K562 (cell line): ENCODE data around the gene CAPN13. TPM values are rescaled to one million over a fixed set of nuclear protein-coding genes. Genes with fewer than 3 reads are reported as not detected.
A peak's percentile ranks its signal among the peaks of the same experiment; 100 is the strongest.

Experiments used
- ATAC-seq: fragments of 200-7000 bp; cut with Tn5 transposase; 3 replicates; pipeline ENCODE4 v1.9.1; 2020; ENCODE audit warnings: moderate library complexity
- BruUV-seq: library from RNA; stranded (reverse); fragments of 400-500 nt; replicated peaks from 2 replicates; lab custom pipeline; 2021; lab: Mats Ljungman, UMichigan
- CTCF ChIA-PET: fragments of 300-600 bp; formaldehyde crosslinking; extraction: SDS; loops from one replicate; lab custom pipeline; 2021; ENCODE audit warnings: low intra/inter-chr PET ratio; lab: Yijun Ruan, JAX
- POLR2A ChIA-PET: fragments of 300-600, 350-650 bp; sonication (Branson Sonifier 250); formaldehyde crosslinking; extraction: SDS; loops from one replicate; lab custom pipeline; 2021; ENCODE audit warnings: antibody characterized with exemption, inconsistent platforms; lab: Yijun Ruan, JAX
- DNase-seq, 4 experiments: peaks; one replicate each; pipeline versions ENCODE4 v3.0.0 to v3.0.0-alpha.2; 2011 to 2018; ENCODE audit warnings: low spot score in 3 of 4, mixed read lengths in 3 of 4; ENCODE audit errors: extremely low read depth in 1 of 4
- FAIRE-seq: peaks from 2 replicates; lab custom pipeline; 2011; peaks lifted over from hg19 to GRCh38; lab: Jason Lieb, UNC
- H2AFZ ChIP-seq: 2 replicates; pipeline ENCODE4 v1.6.0; 2011; ENCODE audit warnings: low read depth, low read length, control low read depth, inconsistent platforms
- H3K27ac ChIP-seq: fragments of 200-600 bp; 3 replicates; pipeline ENCODE4 v1.8.0; 2011; ENCODE audit warnings: low read depth, mild to moderate bottlenecking, control low read depth, inconsistent platforms, low read length, moderate library complexity, mixed read lengths; ENCODE audit errors: extremely low read depth
- H3K27me3 ChIP-seq, 2 experiments: fragments of 300-600 bp in 1 of 2; 2 replicates in 1 of 2; 3 replicates in 1 of 2; pipeline versions ENCODE4 v1.6.0 to v1.8.0; 2011; ENCODE audit warnings: inconsistent platforms in 2 of 2, low read length in 2 of 2, mild to moderate bottlenecking in 1 of 2, mixed read lengths in 1 of 2, moderate library complexity in 1 of 2; ENCODE audit not compliant: control insufficient read depth in 2 of 2, insufficient read depth in 2 of 2
- H3K36me3 ChIP-seq: fragments of 300-600 bp; 3 replicates; pipeline ENCODE4 v1.8.0; 2011; ENCODE audit warnings: mild to moderate bottlenecking, low read length, inconsistent platforms; ENCODE audit not compliant: control insufficient read depth, insufficient read depth
- H3K4me1 ChIP-seq, 2 experiments: fragments of 200-600 bp in 1 of 2; replicated peaks in 1 of 2; 2 replicates in 1 of 2; 3 replicates in 1 of 2; pipeline versions ENCODE4 v1.5.1 to v1.8.0; 2011; ENCODE audit warnings: inconsistent platforms in 2 of 2, low read length in 2 of 2, mild to moderate bottlenecking in 1 of 2, mixed read lengths in 1 of 2, moderate library complexity in 1 of 2; ENCODE audit not compliant: control insufficient read depth in 2 of 2, insufficient read depth in 2 of 2
- H3K4me2 ChIP-seq: 2 replicates; pipeline ENCODE4 v1.6.1; 2011; ENCODE audit warnings: low read length, control low read depth, inconsistent platforms, mixed read lengths; ENCODE audit not compliant: insufficient read depth
- H3K4me3 ChIP-seq: fragments of 200-600 bp; sonication (generic), shearing (Covaris generic); 2 replicates; pipeline ENCODE4 v1.5.1; 2016; ENCODE audit warnings: control low read depth, inconsistent platforms
- H3K79me2 ChIP-seq: fragments of 200-600 bp; 3 replicates; pipeline ENCODE4 v1.8.0; 2011; ENCODE audit warnings: low read length, inconsistent platforms; ENCODE audit not compliant: control insufficient read depth, insufficient read depth
- H3K9ac ChIP-seq, 2 experiments: 2 replicates each; pipeline versions ENCODE4 v1.6.0 to v1.6.1; 2011; ENCODE audit warnings: low read depth in 2 of 2, low read length in 2 of 2, control low read depth in 1 of 2, inconsistent platforms in 1 of 2, mild to moderate bottlenecking in 1 of 2, mixed read lengths in 1 of 2; ENCODE audit not compliant: insufficient read depth in 1 of 2
- H3K9me1 ChIP-seq: one replicate; pipeline ENCODE4 v1.6.0; 2011; ENCODE audit warnings: inconsistent platforms, mild to moderate bottlenecking, low read length, moderate library complexity; ENCODE audit not compliant: control insufficient read depth, insufficient read depth
- H3K9me3 ChIP-seq: replicated peaks from 2 replicates; pipeline ENCODE4 v1.5.1; 2011; ENCODE audit warnings: low read depth, low read length, inconsistent platforms; ENCODE audit not compliant: control insufficient read depth, insufficient read depth
- H4K20me1 ChIP-seq: replicated peaks from 2 replicates; pipeline ENCODE4 v1.6.1; 2011; ENCODE audit warnings: low read length, inconsistent platforms, mixed read lengths; ENCODE audit not compliant: control insufficient read depth, insufficient read depth
- FOSL1 ChIP-seq: fragments of 200-800 bp; sonication (Bioruptor generic); conservative IDR thresholded peaks from 2 replicates; pipeline ENCODE4 v1.6.1; 2016; ENCODE audit warnings: missing genetic modification characterization, missing compliant biosample characterization
- HDAC6 ChIP-seq: IDR thresholded peaks from 2 replicates; pipeline ENCODE4 v1.6.1; 2012; ENCODE audit warnings: low read depth, mild to moderate bottlenecking, control low read depth, inconsistent platforms, low read length, moderate library complexity
- LCOR ChIP-seq: sonication (generic); formaldehyde crosslinking; IDR thresholded peaks from 2 replicates; pipeline ENCODE4 v1.8.0; 2022; ENCODE audit warnings: mild to moderate bottlenecking, missing genetic modification reagents
- NEUROD1 ChIP-seq: fragments of 150-350 bp; IDR thresholded peaks from 2 replicates; pipeline ENCODE4 v1.6.1; 2014; ENCODE audit warnings: borderline replicate concordance, low read length, low read depth; ENCODE audit not compliant: partially characterized antibody
- RAD21 ChIP-seq, 2 experiments: fragments of 250-450 bp in 1 of 2; fragments of 450-650 bp in 1 of 2; sonication (Bioruptor Pico) in 1 of 2; formaldehyde crosslinking in 1 of 2; IDR thresholded peaks in 1 of 2; conservative IDR thresholded peaks in 1 of 2; 2 replicates each; pipeline versions ENCODE4 v1.4.0 to v1.8.0; 2020 to 2022; ENCODE audit warnings: mild to moderate bottlenecking in 2 of 2, moderate library complexity in 1 of 2
- SIRT6 ChIP-seq: IDR thresholded peaks from one replicate; pipeline ENCODE4 v1.6.1; 2012; ENCODE audit warnings: low read depth, mild to moderate bottlenecking, control low read depth, inconsistent platforms, low read length, moderate library complexity
- WGBS: fragments of 100-300 bp; shearing (Covaris generic); methylation state at CpG from one replicate; pipeline ENCODE4 v1.1.6; 2016; ENCODE audit warnings: low coverage, mixed read lengths; ENCODE audit not compliant: insufficient coverage; ENCODE audit errors: missing lambda C conversion rate; 5-methylcytosine and 5-hydroxymethylcytosine counted together
- in situ Hi-C: fragments of 300-500 bp; cut with MboI; formaldehyde crosslinking; loops from 4 replicates; pipeline ENCODE4 v1.15.0; 2018; ENCODE audit warnings: inconsistent platforms, mixed read lengths
- intact Hi-C: fragments of 100-400 bp; cut with micrococcal nuclease; formaldehyde crosslinking; loops from 2 replicates; pipeline ENCODE4 v1.14.2; 2022
- polyA plus RNA-seq, 8 experiments: library from polyadenylated mRNA; depleted of rRNA in 4 of 8; stranded (reverse) in 5 of 8; unstranded in 3 of 8; fragments of >200 nt; fragmentation: Nextera tagmentation in 2 of 8; fragmentation: Illumina TruSeq in 1 of 8; extraction: Ambion mirVana in 2 of 8; extraction: Trizol in 1 of 8; gene quantifications; 2 replicates each; pipeline versions ENCODE4 v1.2.1 to v1.2.3, GENCODE V29; 2011 to 2014; ENCODE audit warnings: inconsistent platforms in 1 of 8, missing spikeins in 1 of 8
- total RNA-seq, 7 experiments: library from RNA; depleted of rRNA in 6 of 7; stranded (reverse); fragments of >200 nt in 6 of 7; fragmentation: Illumina TruSeq in 2 of 7; extraction: Trizol in 2 of 7; gene quantifications; 2 replicates each; pipeline versions ENCODE4 v1.2.1 to v1.2.3, GENCODE V29; 2011 to 2021; ENCODE audit warnings: low replicate concordance in 1 of 7
- TF ChIP-seq, protein P1 (sequence below), 3 experiments: IDR thresholded peaks in 2 of 3; conservative IDR thresholded peaks in 1 of 3; 2 replicates each; pipeline ENCODE4 v1.5.1; 2011 to 2012; ENCODE audit warnings: low read length in 3 of 3, mild to moderate bottlenecking in 3 of 3, control low read depth in 2 of 3, improper control_type of control experiment in 1 of 3, inconsistent platforms in 1 of 3, low read depth in 1 of 3, mixed read lengths in 1 of 3, moderate library complexity in 1 of 3; ENCODE audit not compliant: insufficient read depth in 2 of 3
- TF ChIP-seq, protein P2 (sequence below), 2 experiments: fragments of 450-650 bp; formaldehyde crosslinking in 1 of 2; IDR thresholded peaks; 2 replicates each; pipeline versions ENCODE4 v1.4.0 to v1.6.1; 2014 to 2020; ENCODE audit warnings: mild to moderate bottlenecking in 2 of 2, borderline replicate concordance in 1 of 2, low read depth in 1 of 2

The CAPN13 gene
- total and polyA plus RNA-seq, 9 of the 15 experiments (the other 6 are each of a cell fraction or from before 2014, with no cell fraction given): not detected

DNA sequence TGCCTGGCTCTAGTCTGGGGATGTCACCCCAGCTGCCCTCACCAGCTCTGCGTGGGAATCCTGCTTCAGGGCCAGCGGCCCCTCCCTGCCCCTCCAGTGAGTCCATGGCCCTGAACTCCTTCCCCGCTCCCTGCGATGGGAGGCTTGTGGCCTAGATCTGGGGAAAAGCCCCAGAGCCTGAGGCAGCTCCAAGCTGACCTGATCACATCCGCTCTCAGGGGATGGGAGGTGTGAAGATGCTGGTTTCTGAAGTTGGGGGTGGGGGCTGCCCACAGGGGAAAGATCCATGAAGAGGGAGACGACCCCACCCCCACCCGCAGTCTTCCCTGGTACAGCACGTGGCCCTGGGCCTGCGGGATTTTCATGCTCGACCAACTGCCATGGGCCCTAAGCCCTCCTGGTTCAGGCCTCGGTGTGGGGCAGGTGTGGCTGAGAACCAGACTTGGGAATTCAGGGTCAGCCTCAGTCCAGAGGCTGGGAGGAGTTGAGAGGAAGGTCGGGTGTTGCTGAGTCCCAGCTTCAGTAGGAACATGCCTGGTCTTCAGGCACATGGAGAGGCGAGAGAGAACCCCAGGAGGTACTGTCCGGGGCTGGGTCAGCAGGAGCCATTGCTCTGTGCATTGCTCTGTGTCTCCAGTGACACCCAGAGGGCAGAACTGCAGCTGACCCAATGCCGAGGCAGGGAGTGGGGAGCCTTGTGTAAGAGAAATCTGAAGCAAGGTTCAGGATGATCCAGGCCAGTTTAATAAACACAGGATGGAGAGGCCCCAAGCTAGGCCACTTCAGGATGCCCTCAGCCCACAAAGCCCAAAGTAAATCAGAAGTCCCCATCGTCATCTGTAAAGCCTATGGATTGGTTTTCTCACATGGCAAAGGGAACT is 115.1 kb downstream of the CAPN13 start:
- Histone ChIP-seq H3K4me1 (no peaks in the 10 kb centered on the region), H3K27me3 (peaks cover 3 to 63% of the 10 kb centered on the region in 2 experiments; a peak in 2 of 5 replicates), H3K79me2 (no peaks in the 10 kb centered on the region), H3K9me3 (no peaks in the 10 kb centered on the region), H4K20me1 (no peaks in the 10 kb centered on the region), H3K36me3 (no peaks in the 10 kb centered on the region), H3K4me2 (0 out of 2 replicates have a peak overlapping the region, but pooled peaks have one; percentile 1), H3K9me1 (no peaks in the 10 kb centered on the region), H3K9ac (no peak overlapping the region; a peak in 1 of 4 replicates), H3K27ac (no peak overlapping the region), H2AFZ (no peak overlapping the region), H3K4me3 (no peak overlapping the region)
- peak in 1 of 4 experiments; percentile 21 for DNase-seq
- ChIA-PET POLR2A (interaction anchor here (0.6 kb wide), 1 partner anchor 10 kb away, joined by 3 read pairs; no protein-coding TSS in a partner anchor), CTCF (interaction anchor here (0.7 kb wide), 1 partner anchor 33 kb away, joined by 5 read pairs; no protein-coding TSS in a partner anchor)
- FAIRE-seq: no peak
- 14% methylated on average over 15 of the region's 16 CpGs for WGBS
- TF ChIP-seq HDAC6: no peak
- TF ChIP-seq FOSL1 (tag): no peak
- no peak for TF ChIP-seq NEUROD1
- TF ChIP-seq, protein P1, sequence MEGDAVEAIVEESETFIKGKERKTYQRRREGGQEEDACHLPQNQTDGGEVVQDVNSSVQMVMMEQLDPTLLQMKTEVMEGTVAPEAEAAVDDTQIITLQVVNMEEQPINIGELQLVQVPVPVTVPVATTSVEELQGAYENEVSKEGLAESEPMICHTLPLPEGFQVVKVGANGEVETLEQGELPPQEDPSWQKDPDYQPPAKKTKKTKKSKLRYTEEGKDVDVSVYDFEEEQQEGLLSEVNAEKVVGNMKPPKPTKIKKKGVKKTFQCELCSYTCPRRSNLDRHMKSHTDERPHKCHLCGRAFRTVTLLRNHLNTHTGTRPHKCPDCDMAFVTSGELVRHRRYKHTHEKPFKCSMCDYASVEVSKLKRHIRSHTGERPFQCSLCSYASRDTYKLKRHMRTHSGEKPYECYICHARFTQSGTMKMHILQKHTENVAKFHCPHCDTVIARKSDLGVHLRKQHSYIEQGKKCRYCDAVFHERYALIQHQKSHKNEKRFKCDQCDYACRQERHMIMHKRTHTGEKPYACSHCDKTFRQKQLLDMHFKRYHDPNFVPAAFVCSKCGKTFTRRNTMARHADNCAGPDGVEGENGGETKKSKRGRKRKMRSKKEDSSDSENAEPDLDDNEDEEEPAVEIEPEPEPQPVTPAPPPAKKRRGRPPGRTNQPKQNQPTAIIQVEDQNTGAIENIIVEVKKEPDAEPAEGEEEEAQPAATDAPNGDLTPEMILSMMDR (IDR thresholded peaks at IDR 0.05 in 2 of 3, conservative IDR thresholded peaks at IDR 0.05 in 1 of 3; ENCODE audit: insufficient read depth in 2 of 3, low read depth in 1 of 3, low read length in 3 of 3): peak; percentile 34 to 47 (median 42); a peak in 4 of 6 replicates
- TF ChIP-seq, protein P2, sequence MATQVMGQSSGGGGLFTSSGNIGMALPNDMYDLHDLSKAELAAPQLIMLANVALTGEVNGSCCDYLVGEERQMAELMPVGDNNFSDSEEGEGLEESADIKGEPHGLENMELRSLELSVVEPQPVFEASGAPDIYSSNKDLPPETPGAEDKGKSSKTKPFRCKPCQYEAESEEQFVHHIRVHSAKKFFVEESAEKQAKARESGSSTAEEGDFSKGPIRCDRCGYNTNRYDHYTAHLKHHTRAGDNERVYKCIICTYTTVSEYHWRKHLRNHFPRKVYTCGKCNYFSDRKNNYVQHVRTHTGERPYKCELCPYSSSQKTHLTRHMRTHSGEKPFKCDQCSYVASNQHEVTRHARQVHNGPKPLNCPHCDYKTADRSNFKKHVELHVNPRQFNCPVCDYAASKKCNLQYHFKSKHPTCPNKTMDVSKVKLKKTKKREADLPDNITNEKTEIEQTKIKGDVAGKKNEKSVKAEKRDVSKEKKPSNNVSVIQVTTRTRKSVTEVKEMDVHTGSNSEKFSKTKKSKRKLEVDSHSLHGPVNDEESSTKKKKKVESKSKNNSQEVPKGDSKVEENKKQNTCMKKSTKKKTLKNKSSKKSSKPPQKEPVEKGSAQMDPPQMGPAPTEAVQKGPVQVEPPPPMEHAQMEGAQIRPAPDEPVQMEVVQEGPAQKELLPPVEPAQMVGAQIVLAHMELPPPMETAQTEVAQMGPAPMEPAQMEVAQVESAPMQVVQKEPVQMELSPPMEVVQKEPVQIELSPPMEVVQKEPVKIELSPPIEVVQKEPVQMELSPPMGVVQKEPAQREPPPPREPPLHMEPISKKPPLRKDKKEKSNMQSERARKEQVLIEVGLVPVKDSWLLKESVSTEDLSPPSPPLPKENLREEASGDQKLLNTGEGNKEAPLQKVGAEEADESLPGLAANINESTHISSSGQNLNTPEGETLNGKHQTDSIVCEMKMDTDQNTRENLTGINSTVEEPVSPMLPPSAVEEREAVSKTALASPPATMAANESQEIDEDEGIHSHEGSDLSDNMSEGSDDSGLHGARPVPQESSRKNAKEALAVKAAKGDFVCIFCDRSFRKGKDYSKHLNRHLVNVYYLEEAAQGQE (IDR thresholded peaks at IDR 0.05; ENCODE audit: borderline replicate concordance): peak; percentile 41; the same call in 1 of the 2 replicates
- TF ChIP-seq, protein P2 (CRISPR knock-in tag; IDR thresholded peaks at IDR 0.05; ENCODE audit: low read depth): no peak
- no peak for TF ChIP-seq SIRT6
- TF ChIP-seq RAD21 (CRISPR knock-in tag; conservative IDR thresholded peaks at IDR 0.05 in 1 of 2, IDR thresholded peaks at IDR 0.05 in 1 of 2): peak; percentile 35 to 59; a peak in 3 of 4 replicates
- no peak for TF ChIP-seq LCOR (CRISPR knock-in tag)
- intact Hi-C loops (no loop called here), in situ Hi-C loops (no loop called here)
- no TSS peak for BruUV-seq
- peak; percentile 88 for ATAC-seq
